GM04504 (cell line): Measurements from ENCODE around the gene SEMA6B.

ENCODE experiments used
- DNase-seq: peaks from one replicate; pipeline ENCODE4 v3.0.0-alpha.2; 2012; ENCODE audit warnings: low read depth

SEMA6B gene

DNA sequence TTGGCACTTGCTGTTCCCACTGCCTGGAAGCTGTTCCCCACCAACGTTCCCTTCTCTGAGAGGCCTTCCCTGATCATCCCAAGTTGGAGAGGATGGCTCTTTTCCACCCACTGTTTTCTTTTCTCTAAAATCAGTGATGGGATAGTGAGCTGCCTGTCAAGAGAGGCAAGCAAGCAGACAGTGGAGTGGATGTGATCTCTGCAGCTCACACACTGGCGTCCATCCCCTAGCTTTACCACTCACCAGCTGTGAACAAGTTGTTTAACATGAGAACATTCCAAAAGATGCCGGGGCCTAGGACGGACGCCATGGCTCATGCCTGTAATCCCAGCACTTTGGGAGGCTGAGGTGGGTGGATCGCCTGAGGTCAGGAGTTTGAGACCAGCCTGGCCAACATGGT lies 28.0 kb upstream of the SEMA6B start:
- DNase-seq: no peak

DNA sequence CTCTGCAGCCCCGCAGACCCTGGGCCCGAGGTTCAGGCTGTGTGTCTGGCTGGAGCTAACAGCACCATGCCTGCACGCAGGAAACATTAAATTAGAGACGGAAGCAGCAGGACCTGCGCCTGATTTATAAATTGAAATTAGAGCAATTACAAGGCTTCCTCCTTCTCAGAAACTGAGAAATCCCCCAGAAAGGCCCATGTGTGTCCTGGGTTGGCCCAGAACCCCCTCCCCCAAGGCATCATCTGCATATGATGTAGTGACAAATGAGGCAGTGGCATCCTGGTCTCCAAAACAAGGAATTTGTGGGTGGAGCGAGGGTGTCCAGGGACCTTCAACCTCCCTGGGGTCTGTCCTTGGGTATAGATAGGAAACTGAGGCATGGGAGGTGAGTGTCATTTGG lies 27.2 kb upstream of the SEMA6B start:
- DNase-seq: no peak

DNA sequence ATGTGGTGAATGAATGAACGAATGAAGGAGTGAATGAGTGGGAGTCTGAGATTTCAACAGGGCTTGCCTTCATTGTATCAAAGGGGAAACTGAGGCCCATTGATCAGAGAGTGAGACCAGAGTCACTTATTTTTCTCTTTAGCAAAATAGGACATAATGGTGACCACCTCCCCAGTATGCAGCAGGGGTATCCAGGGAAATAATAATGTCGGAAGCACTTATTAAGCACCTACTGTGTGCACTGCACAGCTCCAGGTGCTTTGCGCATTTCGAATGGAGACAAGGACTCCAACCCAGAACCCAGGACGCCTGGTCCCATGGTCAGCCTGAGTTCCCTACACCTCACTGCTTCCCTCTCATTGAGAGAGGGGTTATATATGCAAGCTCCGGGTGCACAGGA lies 26.8 kb upstream of the SEMA6B start:
- no peak for DNase-seq

DNA sequence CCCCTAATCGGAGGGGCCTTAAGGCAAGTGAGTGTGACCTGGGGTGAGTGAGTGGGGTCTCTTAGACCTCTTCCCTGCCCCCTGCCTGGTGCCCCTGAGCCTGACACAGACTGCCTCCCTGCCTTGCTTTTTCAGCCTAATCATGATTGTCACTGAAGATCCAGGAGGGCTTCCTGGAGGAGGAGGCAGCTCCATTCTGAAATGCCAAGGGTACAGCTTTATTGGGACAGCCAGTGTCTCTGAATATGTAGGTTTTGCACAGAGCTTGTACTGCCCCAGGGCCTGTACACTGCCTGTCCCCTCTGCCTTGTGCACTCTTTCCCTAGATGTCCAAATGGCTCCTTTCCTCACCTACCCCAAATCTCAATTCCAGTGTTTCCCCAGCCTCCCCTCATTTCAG lies 26.1 kb upstream of the SEMA6B start:
- no peak for DNase-seq

DNA sequence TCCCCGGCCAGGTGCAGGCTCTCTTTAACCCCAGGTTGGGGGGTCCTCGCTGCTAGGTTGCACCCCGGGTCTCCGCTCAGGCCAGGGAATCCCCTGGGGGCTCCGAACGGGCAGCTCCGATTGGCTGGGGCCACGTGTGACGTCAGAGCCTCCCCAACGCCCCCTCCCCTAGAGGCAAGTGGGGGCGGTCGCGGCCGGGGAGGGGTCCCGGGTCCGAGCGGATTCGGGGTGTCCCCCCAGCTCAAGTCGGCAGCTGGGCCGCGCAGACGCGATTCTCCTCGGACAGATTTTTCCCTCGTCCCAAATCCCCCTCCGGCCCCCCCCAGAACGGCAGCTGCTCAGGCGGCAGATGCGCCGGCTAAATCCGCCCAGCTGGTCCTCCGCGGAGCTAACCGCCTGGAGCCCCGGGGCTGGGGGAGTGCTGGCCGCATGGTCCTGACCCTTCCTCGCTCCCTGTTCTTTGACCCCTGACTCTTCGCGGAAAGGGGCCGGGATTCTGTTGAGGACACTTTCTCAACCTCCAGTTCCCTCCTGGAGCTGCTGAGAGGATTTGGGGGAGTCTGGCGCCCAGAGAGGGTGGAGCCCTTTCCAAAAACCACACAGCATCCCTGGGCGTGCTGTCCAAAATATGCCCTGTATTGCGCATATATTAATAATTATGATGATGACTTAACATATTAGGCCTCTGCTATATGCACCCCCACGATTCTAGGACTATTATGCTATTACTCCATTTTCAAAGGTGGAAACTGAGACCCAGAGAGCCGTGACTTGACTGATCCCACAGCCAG lies 25.4 kb upstream of the SEMA6B start:
- DNase-seq: no peak

DNA sequence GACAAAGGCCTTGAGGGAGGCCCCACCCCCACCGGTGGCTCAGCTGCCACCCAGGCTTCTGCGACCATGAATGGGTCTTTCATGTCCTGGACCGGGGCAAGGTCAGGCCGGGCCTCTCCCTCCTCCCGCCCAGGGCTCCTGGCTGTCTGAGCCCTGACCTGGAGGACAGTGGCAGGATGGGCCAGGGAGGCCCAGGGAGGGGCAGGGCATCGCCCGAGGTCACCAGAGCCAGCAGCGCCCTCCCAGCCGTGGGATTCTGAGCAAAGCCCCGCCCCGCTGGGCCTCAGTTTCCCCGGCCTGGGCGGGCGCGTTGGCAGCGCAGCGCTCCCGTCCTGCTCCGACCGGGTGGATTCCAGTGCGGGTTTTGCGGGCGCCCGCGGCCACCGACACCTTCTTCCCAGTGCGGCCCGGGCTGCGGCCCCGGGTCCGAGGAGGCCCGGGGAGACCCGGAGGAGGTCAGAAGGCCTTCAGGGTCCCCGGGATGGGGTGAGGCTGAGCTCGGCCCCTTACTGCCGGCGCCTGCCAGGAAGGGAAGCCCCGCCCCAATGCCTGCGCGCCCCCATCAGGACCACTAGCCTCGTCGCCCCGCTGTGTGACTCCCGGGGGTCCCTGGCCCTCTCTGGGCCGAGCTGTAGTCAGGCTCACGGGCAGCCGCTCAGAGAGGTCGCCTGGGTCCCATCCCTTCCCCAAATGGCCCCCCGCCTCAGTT lies 24.6 kb upstream of the SEMA6B start:
- no peak for DNase-seq

DNA sequence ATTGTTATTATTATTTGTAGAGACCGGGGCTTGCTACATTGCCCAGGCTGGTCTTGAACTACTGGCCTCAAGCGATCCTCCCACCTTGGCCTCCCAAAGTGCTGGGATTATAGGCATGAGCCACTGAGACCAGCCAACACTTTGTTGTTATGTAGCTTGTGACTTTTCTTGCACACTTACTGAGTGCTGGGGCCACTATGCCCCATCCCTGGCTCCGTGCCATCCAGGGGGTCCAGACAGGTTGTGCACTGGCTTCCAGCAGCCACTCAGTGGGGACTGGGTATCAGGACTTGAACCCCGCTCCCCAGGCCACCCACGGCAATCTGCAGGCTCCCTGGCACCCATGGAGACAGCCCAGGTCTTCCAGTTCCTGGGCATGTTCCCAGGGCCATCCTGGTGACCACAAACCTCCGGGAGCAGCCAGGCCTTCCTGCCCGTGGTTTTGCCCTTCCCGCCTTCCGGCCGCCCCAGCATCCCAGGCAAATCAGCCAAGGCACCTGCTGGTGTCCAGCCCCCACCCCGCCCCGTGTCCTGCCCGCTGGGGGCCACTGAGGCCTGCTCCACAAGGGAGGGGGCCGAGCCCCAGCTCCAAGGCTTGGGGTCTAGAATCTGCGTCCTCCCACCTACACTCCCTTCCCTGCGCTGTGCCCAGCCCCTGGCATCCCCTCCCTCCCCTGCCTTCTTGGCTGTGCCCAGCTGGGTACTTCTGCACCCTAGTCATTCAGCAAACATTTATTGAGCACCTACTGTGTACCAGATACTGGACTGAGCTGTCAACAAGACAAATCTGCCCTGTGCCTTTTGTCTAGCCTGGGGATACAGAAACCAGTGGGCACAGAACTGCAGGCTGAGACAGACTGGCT lies 23.7 kb upstream of the SEMA6B start:
- DNase-seq: no peak

DNA sequence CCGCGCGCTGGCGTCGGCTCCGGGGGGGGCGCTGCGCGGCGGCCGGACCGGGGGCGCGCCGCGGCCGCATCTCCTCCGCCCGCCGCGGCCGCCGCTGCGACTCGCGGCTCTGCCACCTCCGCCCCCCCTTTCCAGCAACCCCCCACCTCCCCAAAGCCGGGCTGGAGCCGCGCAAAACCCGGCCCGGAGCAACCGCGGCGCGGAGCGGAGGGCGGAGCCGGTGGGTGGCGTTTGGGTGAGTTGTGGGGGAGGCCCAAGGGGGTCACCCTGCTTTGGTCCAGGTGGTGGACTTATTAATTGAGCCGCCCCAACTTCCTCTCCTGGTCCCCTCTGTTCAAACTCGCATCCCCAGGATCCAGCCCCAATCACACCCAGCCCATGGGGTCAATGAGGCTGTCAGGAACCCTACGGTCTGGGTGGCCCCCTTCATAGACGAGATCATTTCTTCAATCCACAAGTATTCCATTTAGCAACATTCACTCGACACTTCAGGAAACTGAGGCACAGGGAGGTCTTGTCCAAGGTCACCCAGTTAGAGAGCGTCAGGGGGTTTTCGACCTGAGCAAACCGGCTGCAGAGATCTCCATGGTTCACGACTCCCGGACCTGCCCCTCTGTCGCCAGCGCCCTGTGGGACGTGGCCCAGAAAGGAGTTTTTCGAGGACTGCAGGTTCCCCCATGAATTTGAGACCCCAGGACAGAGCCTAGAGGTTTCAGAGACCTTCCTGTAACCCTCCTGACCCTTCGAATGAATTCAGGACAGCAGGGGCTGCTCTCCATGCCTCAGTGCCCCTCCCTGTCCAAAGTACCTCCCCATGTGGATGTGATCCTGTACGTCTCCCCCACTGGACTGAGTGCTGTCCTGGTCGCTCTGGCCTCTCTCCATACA lies 22.4 kb upstream of the SEMA6B start:
- DNase-seq: no peak

DNA sequence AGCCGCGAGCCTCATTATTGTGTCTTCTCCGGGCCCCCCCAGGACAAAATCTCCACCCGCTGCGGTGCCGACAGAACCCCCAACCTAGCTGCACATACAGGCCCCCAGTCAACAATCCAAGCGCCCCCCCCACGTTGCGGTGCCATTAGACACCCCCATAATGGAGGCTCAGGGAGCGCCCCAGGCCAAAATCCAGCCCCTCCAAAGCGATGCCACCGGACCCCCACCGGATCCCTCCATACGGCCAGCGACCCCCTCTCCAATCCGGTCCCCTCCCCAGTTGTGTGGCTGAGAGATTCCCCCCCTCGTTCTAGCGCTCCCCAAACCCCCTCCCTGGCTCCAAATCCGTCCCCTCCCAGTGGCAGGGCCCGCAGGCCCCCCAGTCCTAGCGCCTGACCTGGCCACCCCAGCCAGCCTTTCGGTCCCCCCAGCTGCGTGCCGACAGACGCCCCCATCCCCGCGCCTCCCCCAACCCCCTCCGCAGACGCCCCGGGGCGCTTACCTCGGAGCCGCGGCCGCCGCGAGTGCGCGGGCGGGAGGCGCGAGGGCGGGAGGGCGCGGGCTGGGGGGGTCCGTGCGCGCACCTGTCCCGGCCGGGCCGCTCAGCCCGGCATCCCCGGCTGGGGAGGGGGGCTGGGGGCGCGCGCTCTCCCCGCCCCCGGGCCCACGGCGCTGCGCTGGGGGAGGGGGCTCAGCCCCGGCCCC lies 21.6 kb upstream of the SEMA6B start:
- DNase-seq: no peak

DNA sequence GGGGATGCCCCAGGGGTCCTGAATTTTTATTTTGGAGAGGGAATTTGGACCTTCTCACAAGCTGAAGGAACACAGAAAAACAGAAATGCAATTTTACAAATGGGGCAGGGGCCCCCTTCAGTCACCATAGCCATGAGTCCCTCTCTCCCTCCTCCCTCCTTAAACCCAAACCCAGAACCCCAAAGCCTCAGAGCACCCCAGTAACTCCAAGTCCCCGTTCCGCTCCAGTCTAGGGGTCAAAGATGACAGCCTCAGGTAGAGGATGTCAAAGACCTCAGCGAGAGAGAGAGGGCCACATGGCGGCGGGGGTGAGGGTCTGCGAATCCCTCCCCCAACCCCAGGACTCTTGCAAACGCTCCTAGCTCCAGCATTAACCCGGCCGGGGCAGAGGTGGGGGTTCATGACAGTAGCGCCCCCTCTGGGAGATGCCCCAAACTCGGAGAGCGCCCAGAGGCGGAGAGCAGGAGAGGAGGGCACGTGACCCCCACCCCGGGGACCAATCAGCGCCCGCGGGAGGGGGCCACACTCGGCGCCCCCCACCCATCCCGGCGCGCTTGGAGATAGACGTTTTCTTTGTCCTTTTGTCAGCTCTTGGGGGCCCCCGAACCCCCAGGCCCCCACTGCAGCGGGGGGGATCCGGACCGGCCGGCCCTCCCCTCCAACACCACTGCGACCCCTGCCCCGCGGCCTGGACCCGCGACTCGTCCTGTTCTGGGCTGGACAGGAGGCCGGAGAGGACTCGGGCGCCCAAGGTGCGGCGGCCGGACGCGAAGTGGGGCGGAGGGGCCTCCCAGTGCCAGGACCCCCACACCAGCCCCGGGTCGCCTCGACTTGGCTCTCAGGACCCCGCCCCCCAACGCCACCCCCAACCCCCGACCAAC lies 20.8 kb upstream of the SEMA6B start:
- no peak for DNase-seq

DNA sequence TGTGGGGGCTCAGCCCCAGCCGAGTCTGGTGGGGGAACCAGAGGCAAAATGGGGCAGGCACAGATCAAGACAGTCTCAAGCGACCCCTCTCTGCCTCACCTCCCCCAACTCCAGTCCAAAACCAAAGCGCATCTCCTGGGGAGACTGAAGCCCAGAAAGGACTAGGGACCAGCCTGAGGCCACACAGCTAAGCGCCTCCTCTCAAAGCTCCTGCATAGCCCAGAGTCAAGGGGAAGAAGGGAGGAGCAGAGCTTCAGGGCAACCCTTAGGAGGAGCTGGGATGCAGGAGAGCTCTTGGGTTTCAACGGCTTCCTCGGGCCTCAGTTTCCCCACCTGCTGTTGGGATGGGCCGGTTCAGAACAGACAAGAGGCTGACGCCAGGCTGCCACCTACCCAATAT lies 19.9 kb upstream of the SEMA6B start:
- no peak for DNase-seq

DNA sequence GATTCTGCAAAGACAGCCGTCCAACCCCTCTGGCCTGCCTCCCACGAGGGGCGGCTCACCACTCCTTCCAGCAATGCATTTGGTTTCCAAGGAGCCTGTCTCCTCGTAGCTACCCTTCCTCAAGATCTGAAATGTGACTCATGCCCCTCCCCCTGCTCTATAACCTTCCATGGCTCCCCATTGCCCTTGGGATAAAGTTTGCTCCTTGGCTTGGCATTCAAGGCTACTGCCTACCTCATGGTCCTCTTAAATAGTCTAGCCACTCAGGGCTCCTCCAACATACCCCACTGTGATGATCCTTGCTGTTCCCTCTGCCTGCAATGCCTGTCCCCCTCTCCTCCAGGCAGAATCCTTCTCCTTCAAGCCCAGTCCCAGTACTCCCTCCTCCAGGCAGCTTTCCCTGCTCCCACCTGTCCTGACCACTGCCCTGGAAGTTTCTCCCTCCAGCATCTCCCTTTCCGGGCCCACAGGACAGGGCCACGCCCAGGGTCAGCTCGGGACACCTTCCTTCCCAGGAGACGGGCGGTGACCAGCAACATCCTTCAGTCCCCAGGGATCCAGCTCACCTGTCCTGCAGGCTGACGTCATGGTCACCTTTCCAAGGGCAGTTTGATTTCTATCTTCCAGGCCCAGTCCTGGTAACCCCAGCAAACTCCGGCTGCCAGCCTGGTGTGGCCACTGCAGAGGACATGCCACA lies 19.2 kb upstream of the SEMA6B start:
- DNase-seq: no peak

DNA sequence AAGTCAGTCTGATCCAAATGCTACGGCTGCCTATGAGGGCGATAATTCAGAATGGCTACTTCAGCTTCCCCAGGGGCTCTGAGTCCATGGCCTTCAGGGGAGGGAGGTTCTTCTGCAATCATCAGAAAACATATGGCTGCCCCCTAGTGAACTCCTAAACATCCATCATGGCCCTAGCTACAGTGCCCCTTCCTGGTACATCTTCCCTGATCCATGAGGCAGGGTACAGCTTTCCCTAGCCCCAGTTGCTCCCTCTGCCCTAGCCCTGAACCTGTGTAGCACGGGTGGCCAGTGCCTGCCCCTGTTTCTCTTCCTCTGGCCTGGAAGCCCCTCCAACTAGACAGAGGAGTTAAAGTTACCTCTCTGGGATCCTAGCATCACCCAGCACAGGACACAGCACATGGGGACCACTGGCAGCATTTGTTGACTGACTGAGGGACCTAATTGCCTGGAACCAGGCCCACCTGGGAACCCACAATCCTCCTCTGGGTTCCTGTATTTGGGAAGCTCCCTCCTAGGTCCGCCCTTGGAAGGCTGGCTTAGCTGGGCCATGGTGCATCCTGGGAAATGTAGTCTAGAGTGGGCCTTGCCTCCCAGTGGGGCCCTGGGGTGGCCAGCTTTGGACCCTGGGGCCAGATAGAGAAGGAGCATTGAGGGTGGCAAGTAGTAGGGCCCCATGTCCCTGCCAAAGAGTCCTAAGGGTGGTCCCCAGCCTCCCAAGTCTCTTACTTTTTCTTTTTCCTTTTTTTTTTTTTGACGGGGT lies 17.7 kb upstream of the SEMA6B start:
- DNase-seq: no peak

DNA sequence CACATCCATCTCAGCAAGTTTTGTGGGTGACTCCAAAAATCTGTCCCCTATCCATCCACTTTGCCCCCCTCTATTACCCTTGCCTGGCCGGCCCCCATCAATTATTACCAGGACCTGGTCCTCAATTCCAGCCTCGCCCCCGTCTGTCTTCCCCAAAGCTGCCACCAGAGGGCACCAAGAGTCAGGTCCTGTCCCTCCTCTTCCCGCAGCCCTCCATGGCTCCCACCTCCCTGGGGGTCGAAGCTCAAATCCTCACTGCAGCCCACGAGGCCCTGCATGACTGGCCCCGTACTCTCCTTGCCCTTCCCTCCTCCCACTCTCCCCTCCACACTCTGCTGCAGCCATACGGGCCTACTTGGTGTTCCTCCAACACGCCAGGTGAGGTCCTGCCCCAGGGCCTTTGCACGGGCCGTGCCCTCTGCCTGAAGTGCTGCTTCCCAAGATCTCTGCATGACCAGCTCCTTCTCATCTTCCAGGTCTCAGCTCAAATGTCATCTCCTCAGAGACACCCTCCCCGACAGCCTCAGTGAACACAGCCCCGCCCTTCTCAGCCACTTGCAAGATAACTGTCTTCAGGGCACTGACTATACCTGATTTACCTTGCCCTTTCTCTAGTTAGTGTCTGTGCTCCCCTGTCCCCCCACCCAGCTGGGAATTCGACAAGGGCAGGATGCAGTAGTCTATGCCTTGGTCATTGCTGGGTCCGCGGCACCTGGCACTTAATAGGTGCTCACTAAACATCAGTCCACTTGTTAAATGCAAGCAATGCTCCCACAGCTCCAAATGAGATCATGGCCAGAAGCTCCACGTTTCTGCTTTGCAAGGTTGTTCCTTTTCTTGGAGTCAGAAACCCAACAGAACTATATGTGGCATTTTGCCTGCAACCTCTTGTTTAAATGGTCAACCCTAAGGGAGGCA lies 16.8 kb upstream of the SEMA6B start:
- DNase-seq: no peak

DNA sequence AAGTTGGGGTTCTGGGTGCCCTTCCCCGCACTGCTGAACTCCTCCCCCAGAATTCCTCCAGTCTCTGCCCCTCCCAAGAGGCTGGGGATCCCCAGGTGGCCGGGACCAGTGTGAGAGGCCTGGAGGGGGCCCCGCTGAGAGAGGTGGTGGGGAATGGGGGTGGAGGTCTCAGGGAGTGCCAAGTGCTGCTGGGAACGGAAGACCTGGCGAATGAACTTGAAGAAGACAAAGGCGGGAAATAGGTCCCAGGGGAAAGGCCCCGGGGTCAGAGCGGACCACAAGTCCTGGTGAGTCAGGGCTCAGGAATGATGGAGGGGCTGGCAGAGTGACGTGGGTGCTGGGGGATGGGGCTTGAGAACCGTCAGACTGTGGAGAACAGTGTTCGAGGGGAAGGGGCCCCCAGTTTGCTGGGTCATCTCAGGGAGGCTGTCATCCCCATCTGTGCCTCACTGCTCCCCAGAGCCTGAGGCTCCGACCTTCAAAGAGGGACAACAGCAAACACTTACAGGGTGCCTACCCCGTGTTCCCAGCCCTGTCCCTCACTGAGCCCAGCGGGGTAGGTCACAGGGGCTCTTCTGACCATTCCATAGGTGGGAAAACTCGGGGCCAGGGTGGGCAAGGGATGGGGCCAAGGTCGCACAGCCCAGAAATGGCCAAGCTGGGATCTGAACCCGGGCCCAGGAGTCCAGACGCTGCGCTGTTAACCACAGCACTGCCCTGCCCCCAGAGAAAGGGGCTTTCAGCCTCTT lies 16.0 kb upstream of the SEMA6B start:
- DNase-seq: peak; percentile 78

DNA sequence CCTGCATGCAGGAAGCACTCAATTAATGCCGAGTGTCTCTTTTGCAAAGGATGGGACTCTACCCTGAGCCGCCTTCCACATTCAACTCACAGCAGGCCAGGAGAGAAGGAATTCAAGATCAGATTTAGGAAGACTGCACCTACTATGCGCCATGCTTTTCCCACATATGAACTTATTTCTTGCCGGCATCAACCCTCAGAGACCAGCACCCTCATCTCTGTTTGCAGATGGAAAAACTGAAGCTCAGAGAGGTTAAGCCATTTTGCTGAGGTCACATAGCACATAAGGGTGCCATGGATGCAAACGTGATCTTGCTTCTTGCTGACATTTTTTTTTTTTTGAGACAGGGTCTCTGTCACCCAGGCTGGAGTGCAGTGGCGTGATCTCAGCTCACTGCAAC lies 14.2 kb upstream of the SEMA6B start:
- DNase-seq: no peak
